ENCODE data around the gene TTC39B. TPM values are rescaled to one million over a fixed set of nuclear protein-coding genes. Genes with fewer than 3 reads are reported as not detected.

Gene TTC39B
- total RNA-seq, 1 donor from 2014 or later: 3.2 TPM

Other genes starting within 250 kb of the TTC39B start
- gene SNAPC3, start 115.7 kb upstream of the TTC39B start, total RNA-seq: 31.5 TPM
- gene PSIP1, start 203.8 kb upstream of the TTC39B start, total RNA-seq: 21.2 TPM
- 2.5 TPM for gene CCDC171, start 245.8 kb upstream of the TTC39B start, total RNA-seq

Data from cardiac septum (tissue), 1 donor.